IPS-18c (cell line): Measurements from ENCODE around the gene SHOC2.
A peak's percentile ranks its signal among the peaks of the same experiment; 100 is the strongest.

Experiments
- H3K4me3 ChIP-seq: 2 replicates; pipeline ENCODE4 v1.7.0; 2013; ENCODE audit warnings: low read depth, mild to moderate bottlenecking, low read length, moderate library complexity; ENCODE audit not compliant: insufficient read depth
- H3K9me3 ChIP-seq: one replicate; pipeline ENCODE4 v1.6.1; 2013; ENCODE audit warnings: mild to moderate bottlenecking, low read length, moderate library complexity; ENCODE audit not compliant: control insufficient read depth, insufficient read depth

The SHOC2 gene

DNA sequence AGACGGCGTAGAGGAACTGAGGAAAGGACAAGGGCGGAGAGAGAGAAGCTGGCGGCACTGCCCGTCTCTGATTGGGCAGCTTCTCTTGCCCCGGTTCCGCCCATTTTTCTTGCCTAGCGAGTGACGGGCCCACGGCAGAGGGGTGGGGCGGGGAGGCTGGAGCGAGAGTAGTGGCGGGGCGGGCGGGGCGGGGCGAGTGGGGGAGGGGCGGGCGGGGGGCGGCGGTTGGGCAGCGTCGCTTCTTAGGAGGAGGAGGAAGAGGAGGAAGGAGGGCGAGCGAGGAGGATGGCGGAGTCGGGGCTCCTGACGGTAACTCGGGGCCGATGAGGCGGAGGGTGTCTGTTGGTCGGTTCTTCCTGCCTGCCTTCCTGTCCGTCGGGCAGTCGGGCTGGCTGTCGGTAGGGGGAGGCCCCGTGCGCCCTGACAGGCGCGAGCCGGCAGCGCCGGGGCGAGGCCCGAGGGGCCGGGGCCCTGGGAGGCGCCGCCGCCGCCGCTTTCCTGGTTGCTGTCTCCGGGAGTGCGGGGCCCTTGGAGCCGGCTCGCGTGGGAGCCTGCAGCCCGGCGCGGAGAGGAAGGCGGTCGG is at the start of gene SHOC2:
Gene SHOC2 (plus strand): TSS at position 256 of the 583 bp plus-strand sequence. CDS start 44,755 bp downstream, outside the sequence.
- no peaks in the 10 kb centered on the region for H3K9me3 ChIP-seq

DNA sequence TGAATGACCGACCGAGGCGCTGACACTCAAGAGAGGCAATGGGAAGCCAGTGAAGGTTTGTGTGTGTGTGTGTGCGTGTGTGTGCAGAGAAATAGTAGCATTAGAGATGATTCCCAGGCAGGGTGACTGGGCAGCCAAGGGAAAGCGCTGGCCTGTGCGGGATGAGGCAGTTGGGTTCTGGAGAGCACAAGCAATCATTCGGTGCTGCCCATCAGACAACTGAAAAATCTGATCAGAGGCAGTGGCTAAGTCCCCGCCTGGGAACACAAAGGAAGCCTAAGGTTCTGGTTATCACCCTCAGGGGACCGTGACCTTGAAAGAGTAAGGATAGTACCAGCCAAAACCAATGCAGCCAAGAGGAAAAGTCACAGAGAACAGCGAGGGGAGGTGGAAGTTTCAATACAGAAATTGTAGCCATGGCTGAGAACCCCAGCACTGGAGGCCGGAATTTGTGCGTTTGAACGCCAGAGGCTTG is 48.5 kb upstream of the SHOC2 start:
- H3K4me3 ChIP-seq, result no peak overlapping the region
- no peaks in the 10 kb centered on the region for H3K9me3 ChIP-seq

More for the DNA sequence above, at the start of gene SHOC2:
- peak within 1 kb of the TSS; percentile 76 for H3K4me3 ChIP-seq

DNA sequence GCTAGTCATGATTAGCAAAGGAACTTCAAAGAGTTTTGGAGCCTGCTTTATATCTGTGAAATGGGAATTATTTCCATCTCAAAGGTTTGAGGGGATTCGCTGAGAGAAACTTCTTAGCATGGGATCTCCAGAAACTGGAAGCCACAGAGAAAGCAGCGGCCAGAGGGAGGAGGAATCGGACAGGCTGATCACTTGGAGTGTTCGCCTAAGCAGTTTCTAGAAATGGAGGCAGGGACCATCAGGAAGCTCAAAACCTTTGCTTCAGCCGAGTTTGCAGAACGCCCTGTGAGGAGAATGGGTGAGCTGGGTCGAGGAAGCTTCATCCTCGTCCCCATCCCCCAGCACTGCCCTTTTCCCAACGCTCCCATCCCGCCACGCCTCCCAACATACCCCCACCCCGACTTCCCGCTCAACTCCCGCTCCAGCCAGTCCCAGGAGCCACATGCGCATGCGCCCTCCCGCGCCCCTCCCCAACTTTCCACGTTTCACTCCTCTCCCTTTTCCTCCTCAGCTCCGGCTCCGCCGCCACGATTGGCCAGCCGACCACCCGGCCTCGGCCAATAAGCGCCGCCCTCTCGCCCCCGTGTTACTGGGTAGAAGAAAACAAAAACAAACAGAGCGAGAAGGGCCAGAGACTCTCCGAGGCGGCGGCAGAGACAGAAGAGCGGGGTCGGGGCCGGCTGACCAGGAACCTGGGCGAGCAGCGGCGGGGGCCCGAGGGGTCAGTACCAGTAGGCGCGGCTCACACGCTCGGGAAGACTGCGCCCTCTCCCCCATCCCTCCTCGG is 47.9 kb upstream of the SHOC2 start, which contains the start of gene PDCD4:
Gene PDCD4 (plus strand): TSS at position 631 of the 787 bp plus-strand sequence. CDS start 4,100 bp downstream, outside the sequence.
- peak within 1 kb of the TSS; percentile 73 for H3K4me3 ChIP-seq
- no peaks in the 10 kb centered on the region for H3K9me3 ChIP-seq

DNA sequence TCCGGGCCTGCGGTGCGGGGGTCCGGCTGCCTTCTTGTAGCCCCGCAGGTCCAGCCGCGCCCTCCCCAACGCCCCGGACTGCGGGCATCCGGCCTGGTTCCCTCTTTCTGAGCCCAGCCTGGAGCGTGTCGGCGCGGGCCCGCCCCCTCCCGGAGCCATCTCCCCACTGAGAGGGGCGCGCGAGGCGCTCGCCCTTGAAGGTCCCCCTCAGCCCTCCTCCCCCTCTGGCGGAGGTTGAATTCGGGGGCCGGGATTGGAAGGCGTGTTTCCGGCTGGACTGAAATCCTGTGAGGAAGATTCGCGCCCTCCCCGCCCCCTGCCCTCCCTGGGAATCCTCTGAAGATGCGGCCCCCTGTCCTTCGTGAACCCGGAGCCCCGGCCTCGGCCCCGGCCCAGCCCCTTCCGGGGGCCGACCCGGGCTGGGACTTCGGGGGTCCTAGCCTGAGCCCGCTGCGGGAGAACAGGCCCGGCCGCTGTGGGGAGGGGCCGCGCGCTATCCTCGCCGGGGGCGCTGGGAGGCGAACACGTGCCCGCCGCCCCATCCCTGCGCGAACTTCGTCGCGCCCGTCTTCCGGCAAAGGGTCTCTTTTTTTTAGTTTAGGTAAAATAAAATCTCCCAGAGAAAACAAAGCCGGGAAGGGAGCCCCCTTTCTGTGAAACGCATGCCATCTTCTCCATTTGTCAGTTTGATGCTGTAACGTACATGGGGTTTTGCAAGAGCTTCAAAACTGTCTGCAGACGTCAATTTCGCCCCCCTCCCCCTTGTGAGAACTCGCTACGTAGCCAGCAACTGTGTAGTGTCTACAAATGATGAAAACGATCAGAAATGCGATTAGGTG is 47.0 kb upstream of the SHOC2 start:
- Histone ChIP-seq H3K4me3 (peak overlapping the region; percentile 73), H3K9me3 (no peaks in the 10 kb centered on the region)

DNA sequence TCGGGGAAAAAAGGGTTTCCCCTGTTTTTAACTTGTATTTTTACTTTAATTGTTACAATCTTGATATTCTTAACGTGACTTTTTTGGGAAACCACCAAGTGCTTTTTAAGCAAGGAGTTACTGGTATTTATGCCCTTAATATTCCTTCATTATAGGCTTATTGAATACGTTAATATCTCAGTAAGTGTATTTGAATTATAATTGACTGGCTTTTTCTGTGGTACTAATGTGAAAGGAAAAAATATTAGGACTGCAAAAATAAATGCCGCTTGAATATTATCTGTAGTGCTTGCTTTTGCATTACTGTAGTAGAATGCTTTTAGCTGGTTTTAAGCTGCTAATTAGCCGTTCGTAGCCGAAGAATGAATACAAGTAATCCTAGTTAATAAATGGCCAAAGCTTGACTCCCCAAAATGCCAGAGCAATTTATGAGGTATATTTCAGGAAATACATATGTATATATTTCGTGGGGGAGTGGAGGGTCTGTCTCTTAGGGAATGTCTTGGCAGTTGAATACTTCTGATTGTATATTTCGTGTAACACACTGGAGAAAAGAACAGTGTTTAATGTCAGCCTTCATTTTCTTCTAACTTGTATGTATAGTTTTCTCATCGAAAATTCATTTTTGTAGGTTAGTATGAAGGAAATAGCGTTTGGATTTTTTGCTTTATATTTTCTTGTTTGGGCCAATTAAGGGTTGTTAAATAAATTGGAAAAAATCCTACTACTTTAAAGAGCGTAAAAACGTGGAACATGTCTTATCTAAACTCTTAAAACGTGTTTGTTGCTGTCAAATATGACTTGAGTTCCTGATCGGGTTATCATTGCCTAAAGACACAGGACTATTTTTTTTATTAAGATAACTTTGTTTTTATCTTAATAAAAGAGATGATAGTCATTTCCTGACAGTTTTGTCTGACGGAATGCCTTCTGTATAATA is 46.1 kb upstream of the SHOC2 start:
- Histone ChIP-seq H3K4me3 (peak overlapping the region; percentile 73), H3K9me3 (no peaks in the 10 kb centered on the region)

DNA sequence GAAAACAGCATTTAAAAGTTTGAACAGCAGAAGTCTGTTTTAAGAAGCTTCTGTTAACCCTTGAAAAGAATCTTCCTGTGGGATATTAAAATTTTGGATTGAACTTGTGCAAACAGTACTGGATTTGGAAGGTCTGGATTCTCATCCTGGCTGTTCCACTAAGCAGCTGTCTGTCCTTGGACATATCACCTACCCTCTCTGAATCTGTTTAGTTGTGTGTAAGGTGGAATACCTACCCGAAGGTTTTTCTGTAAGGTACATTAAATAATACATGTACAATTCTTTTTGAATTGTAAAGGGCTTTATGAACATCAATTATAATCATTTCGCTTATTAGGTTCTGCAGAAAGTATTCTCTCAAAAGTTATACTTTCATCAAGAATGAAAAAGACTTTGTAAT is 45.5 kb upstream of the SHOC2 start:
- H3K9me3 ChIP-seq, result no peaks in the 10 kb centered on the region
- no peak overlapping the region for H3K4me3 ChIP-seq

DNA sequence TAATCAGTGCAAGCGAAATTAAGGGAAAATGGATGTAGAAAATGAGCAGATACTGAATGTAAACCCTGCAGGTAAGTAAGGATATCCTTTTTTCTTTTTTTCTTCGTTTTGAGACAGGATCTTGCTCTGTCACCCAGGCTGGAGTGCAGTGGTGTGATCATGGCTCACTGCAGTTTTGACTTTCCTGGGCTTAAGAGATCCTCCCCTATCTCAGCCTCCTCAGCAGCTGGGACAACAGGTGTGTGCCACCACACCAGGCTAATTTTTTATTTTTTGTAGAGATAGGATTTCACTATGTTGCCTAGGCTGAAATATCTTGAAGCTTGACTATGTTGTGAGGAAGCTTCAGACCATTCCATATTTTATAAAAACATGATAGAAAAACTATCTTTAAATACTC is 43.4 kb upstream of the SHOC2 start:
- H3K4me3 ChIP-seq, result no peak overlapping the region
- no peaks in the 10 kb centered on the region for H3K9me3 ChIP-seq

DNA sequence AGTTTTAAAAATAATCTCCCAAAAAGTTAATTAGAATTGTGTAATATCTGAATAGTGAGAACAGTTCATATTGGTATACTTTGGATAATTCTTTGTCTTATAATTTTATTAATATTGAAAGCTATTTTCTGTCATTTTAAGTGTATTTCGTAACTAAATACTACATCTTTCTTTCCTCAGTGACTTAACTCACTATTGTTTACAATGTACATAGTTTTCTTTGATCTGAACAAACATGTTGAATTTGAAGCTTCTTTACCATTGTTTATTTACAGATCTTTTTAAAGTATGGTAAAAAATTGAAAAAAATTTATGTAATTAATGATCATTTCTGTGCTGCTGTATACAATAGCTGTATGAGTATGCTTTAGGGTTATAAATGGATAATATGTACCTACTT is 42.6 kb upstream of the SHOC2 start:
- Histone ChIP-seq H3K9me3 (no peaks in the 10 kb centered on the region), H3K4me3 (no peak overlapping the region)

DNA sequence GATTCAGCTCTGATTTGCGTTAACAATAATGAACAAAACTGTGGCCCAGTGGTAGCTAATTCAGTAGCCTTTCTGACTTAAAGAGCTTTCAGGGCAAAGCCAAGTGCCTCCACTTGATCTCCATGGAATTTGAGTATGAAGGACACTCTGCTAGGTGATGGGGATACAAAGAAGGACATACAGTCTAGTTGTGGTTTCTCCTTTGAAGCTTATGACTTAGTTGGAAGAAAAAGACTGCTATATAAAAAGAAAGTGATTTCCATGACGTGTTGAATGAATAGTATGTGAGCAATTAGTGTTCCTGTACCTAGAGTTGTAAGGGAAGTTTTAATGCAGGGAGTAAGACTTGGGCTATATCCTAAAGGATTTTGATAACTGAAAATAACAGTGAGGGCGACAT is 39.4 kb upstream of the SHOC2 start:
- Histone ChIP-seq H3K9me3 (no peaks in the 10 kb centered on the region), H3K4me3 (no peak overlapping the region)

DNA sequence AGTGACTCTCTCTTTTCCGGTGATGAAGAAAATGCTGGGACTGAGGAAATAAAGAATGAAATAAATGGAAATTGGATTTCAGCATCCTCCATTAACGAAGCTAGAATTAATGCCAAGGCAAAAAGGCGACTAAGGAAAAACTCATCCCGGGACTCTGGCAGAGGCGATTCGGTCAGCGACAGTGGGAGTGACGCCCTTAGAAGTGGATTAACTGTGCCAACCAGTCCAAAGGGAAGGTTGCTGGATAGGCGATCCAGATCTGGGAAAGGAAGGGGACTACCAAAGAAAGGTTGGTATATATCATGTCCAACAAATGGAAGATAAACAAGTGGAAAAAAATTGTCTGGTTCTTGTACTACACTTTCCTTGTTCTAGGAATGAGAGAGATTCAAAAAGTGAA is 38.2 kb upstream of the SHOC2 start:
- Histone ChIP-seq H3K4me3 (no peak overlapping the region), H3K9me3 (no peaks in the 10 kb centered on the region)

DNA sequence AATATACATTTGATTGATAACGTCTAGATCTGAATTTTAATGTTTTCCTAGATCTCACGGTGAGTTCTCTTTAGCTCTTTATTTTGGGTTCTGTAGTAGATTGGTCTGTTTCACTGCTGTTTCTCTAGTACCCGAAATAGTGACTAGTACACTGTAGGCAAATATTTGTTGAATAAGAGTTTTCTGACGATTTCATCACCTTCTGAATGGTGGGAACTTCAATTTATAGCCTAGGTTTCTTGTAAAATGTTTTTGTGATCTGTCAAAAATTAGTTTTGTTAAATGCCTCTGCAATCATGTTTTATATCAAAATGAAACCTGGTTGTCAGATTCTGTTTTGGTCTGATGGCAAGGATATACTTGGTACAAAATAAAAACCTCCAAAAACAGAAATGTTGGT is 37.5 kb upstream of the SHOC2 start:
- Histone ChIP-seq H3K4me3 (no peak overlapping the region), H3K9me3 (no peaks in the 10 kb centered on the region)

DNA sequence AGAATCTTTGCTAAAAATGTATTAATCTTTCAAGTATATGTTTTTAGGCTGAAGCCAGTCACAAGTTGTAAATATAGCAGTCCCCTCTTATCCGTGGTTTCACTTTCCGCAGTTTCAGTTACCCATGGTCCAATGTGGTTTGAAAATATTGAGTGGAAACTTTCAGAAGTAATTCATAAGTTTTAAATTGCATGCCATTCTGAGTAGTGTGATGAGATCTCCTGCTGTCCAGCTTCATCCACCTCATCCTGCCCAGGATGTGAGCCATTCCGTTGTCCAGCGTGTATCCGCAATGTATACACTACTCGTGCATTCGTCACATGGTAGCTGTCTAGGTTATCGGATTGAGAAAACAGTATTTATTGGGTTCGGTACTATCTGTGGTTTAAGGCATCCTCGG is 35.5 kb upstream of the SHOC2 start:
- no peak overlapping the region for H3K4me3 ChIP-seq
- H3K9me3 ChIP-seq, result no peaks in the 10 kb centered on the region

DNA sequence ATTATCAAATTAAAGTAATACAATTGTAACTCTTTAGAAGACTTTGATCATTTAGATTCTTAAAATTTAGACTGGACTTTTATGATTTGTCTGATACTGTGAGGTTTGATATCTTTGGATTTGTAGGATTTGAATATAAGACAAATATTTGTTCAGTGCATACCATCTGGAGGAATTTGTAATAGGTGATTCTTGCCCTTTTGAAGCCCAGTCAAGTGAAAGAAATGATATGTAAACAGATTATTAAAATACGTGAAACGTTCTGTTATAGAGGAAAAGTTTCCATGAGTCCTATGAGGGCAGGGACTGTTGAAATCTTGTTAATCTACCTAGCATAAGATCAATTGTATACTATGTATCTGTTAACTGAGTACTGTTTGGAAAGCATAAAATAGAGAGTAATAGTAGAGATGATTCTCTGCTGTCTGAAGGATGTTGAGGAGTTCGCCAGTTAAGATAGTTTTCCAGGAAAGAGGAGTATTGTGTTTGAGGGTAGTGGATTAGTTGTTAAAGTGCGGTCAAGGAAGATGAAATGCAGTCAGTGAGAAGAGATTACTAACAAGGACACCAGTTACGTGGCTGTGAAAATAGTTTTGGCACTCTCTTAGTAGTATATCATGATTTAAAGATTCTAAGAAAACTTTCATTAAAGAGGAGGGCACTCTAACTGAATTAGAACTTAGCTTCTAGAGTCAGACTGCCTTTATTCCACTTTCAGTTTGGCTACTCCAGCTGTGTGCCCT is 33.3 kb upstream of the SHOC2 start:
- H3K4me3 ChIP-seq, result no peak overlapping the region

DNA sequence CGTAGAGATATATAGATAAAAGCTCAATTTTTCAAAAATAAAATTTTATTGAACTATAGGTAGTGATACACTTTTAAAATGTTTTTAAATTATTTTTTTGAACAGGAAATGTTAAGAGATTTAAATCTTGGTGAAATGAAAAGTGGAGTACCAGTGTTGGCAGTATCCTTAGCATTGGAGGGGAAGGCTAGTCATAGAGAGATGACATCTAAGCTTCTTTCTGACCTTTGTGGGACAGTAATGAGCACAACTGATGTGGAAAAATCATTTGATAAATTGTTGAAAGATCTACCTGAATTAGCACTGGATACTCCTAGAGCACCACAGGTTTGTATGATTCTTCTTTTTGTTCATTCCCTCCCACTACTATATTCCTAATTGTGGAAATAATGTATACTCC is 31.8 kb upstream of the SHOC2 start:
- H3K4me3 ChIP-seq, result no peak overlapping the region
- H3K9me3 ChIP-seq, result no peaks in the 10 kb centered on the region

More for the DNA sequence above, 33.3 kb upstream of the SHOC2 start:
- no peaks in the 10 kb centered on the region for H3K9me3 ChIP-seq

DNA sequence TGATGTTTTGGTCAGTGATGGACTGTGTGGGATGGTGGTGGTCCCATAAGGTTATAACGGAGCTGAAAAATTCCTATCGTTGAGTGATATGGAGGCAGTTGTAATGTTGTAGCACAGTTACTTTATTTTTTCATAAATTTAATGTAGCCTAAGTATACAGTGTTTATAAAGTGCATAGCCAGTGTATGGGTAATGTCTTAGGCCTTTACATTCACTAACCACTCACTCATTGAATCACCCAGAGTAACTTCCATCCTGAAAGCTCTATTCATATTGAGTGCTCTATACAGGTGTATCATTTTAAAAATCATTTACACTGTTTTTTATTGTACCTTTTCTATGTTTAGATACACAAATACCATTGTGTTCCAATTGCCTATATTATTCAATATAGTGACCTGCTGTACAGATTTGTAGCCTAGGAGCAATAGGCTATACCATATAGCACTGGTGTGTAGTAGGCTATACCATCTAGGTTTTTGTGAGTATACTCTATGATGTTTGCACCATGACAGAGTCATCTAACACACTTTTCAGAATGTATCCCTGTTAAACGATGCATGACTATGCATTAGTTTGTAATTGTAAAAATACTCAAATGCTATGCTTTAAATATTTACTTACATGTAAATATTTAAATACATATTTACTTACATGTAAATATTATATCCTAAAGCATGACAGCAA is 26.7 kb upstream of the SHOC2 start:
- no peak overlapping the region for H3K4me3 ChIP-seq
- no peaks in the 10 kb centered on the region for H3K9me3 ChIP-seq
